SK-N-SH treated with all-trans-retinoic acid at 6 μM for 48 hours (cell line): Measurements from ENCODE around the gene DENND2C.

Experiments
- ATAC-seq: fragments of 200-7000 bp; cut with Tn5 transposase; 3 replicates; pipeline ENCODE4 v1.9.1; 2020; ENCODE audit warnings: mild to moderate bottlenecking, moderate library complexity
- BACH2 ChIP-seq: fragments of 250-450 bp; sonication (Bioruptor Pico); IDR thresholded peaks from 2 replicates; pipeline ENCODE4 v1.9.0; 2021; ENCODE audit warnings: mild to moderate bottlenecking, borderline replicate concordance
- CSDC2 ChIP-seq: fragments of 250-450 bp; sonication (Bioruptor Pico); IDR thresholded peaks from 2 replicates; pipeline ENCODE4 v1.5.0; 2020; ENCODE audit warnings: mild to moderate bottlenecking, moderate library complexity
- CSRNP3 ChIP-seq: fragments of 250-450 bp; sonication (Bioruptor Pico); IDR thresholded peaks from 2 replicates; pipeline ENCODE4 v1.5.1; 2021; ENCODE audit warnings: mild to moderate bottlenecking, moderate library complexity
- ESRRG ChIP-seq: fragments of 250-450 bp; sonication (Bioruptor Pico); IDR thresholded peaks from 2 replicates; pipeline ENCODE4 v1.6.1; 2021; ENCODE audit warnings: mild to moderate bottlenecking
- GLIS3 ChIP-seq: fragments of 250-450 bp; sonication (Bioruptor Pico); IDR thresholded peaks from 2 replicates; pipeline ENCODE4 v1.5.0; 2020; ENCODE audit warnings: mild to moderate bottlenecking, moderate library complexity
- ISL1 ChIP-seq: fragments of 250-450 bp; sonication (Bioruptor Pico); IDR thresholded peaks from 2 replicates; pipeline ENCODE4 v2.1.2; 2022; ENCODE audit warnings: mild to moderate bottlenecking, moderate library complexity
- OSR1 ChIP-seq: fragments of 250-450 bp; sonication (Bioruptor Pico); IDR thresholded peaks from 2 replicates; pipeline ENCODE4 v1.8.0; 2022; ENCODE audit warnings: moderate library complexity, mild to moderate bottlenecking, inconsistent platforms
- PPARA ChIP-seq: fragments of 250-450 bp; sonication (Bioruptor Pico); IDR thresholded peaks from 2 replicates; pipeline ENCODE4 v1.5.0; 2020; ENCODE audit warnings: mild to moderate bottlenecking, borderline replicate concordance
- RARB ChIP-seq: fragments of 250-450 bp; sonication (Bioruptor Pico); IDR thresholded peaks from 2 replicates; pipeline ENCODE4 v1.8.0; 2021; ENCODE audit warnings: mild to moderate bottlenecking, moderate library complexity
- SNAI2 ChIP-seq: fragments of 250-450 bp; sonication (Bioruptor Pico); IDR thresholded peaks from 2 replicates; pipeline ENCODE4 v1.5.0; 2020; ENCODE audit warnings: mild to moderate bottlenecking, moderate library complexity
- TCF4 ChIP-seq: fragments of 250-450 bp; sonication (Bioruptor Pico); IDR thresholded peaks from 2 replicates; pipeline ENCODE4 v1.8.0; 2021; ENCODE audit warnings: mild to moderate bottlenecking, moderate library complexity, borderline replicate concordance
- TOX ChIP-seq: fragments of 250-450 bp; sonication (Bioruptor Pico); IDR thresholded peaks from 2 replicates; pipeline ENCODE4 v1.8.0; 2021; ENCODE audit warnings: mild to moderate bottlenecking, moderate library complexity, borderline replicate concordance
- TSHZ2 ChIP-seq: fragments of 250-450 bp; sonication (Bioruptor Pico); IDR thresholded peaks from 2 replicates; pipeline ENCODE4 v1.5.0; 2020; ENCODE audit warnings: mild to moderate bottlenecking, moderate library complexity
- ZC3H10 ChIP-seq: fragments of 250-450 bp; sonication (Bioruptor Pico); IDR thresholded peaks from 2 replicates; pipeline ENCODE4 v1.5.1; 2021; ENCODE audit warnings: mild to moderate bottlenecking, moderate library complexity
- ZFP30 ChIP-seq: fragments of 450-650 bp; formaldehyde crosslinking; IDR thresholded peaks from 2 replicates; pipeline ENCODE4 v1.5.0; 2022; ENCODE audit warnings: mild to moderate bottlenecking, moderate library complexity
- ZNF565 ChIP-seq: fragments of 450-650 bp; formaldehyde crosslinking; conservative IDR thresholded peaks from 2 replicates; pipeline ENCODE4 v1.5.0; 2020; ENCODE audit warnings: low read depth, mild to moderate bottlenecking, moderate library complexity
- ZNF70 ChIP-seq: fragments of 450-650 bp; formaldehyde crosslinking; IDR thresholded peaks from 2 replicates; pipeline ENCODE4 v1.5.0; 2020; ENCODE audit warnings: mild to moderate bottlenecking, moderate library complexity
- TF ChIP-seq, protein P1 (sequence below): fragments of 250-450 bp; sonication (Bioruptor Pico); IDR thresholded peaks from 2 replicates; pipeline ENCODE4 v1.5.1; 2020; ENCODE audit warnings: low read depth, mild to moderate bottlenecking, moderate library complexity
- TF ChIP-seq, protein P2 (sequence below): fragments of 250-450 bp; sonication (Bioruptor Pico); IDR thresholded peaks from 2 replicates; pipeline ENCODE4 v1.8.0; 2021; ENCODE audit warnings: low read depth, mild to moderate bottlenecking, moderate library complexity, borderline replicate concordance

The DENND2C gene

GRCh38 chr1:114551400-114551799 is 118.4 kb downstream of the DENND2C start:
- TF ChIP-seq ESRRG (no peak), TCF4 (no peak), CSDC2 (CRISPR knock-in tag) (no peak), ZNF70 (CRISPR knock-in tag) (no peak), BACH2 (no peak), ZNF565 (CRISPR knock-in tag) (no peak), CSRNP3 (CRISPR knock-in tag) (no peak), ZFP30 (no peak), PPARA (CRISPR knock-in tag) (no peak), SNAI2 (CRISPR knock-in tag) (no peak), OSR1 (CRISPR knock-in tag) (no peak), TSHZ2 (CRISPR knock-in tag) (no peak), TOX (CRISPR knock-in tag) (no peak)
- TF ChIP-seq, protein P1, sequence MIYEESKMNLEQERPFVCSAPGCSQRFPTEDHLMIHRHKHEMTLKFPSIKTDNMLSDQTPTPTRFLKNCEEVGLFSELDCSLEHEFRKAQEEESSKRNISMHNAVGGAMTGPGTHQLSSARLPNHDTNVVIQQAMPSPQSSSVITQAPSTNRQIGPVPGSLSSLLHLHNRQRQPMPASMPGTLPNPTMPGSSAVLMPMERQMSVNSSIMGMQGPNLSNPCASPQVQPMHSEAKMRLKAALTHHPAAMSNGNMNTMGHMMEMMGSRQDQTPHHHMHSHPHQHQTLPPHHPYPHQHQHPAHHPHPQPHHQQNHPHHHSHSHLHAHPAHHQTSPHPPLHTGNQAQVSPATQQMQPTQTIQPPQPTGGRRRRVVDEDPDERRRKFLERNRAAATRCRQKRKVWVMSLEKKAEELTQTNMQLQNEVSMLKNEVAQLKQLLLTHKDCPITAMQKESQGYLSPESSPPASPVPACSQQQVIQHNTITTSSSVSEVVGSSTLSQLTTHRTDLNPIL (CRISPR knock-in tag): no peak

DNA sequence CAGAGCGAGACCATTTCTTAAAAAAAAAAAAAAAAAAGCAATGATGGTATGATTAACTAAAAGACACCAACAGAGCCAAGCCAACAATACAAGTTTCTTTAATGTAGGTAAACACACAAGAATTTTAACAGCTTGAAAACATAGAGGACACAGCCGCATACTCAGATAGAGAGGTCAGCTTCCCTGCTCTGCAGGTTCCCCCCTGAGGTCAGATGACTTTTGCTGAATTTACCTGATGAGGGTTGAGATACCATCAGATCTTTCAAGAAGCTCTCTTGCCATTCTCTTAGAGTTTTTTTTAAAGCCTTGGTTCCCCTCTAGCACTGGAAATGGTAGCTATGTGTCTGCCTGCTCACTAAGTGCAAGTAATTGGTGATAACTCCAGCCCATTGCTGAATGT is 119.5 kb downstream of the DENND2C start:
- TF ChIP-seq ZNF565 (CRISPR knock-in tag): no peak

More at GRCh38 chr1:114551400-114551799, 118.4 kb downstream of the DENND2C start:
- ATAC-seq: no peak

DNA sequence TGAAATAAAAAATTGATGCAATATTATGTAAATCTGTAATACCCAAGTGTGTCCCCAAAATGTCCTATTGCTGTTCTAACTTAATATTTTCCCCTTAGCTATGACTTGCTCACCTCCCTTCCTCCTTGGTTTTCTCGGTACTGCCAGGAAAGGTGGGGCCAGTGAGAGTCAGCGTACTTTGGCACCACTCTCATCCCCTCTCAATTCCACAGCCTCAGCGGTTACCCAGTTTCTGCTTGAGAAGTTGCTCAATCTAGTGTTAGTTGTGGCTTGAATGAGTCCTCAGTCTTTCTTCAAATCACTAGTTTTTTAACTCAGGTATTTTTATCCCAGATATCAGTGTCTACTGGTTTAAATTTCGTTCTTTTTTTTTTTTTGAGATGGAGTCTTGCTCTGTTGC is 120.7 kb downstream of the DENND2C start:
- TF ChIP-seq SNAI2 (CRISPR knock-in tag): no peak
- TF ChIP-seq GLIS3: no peak
- no peak for TF ChIP-seq PPARA (CRISPR knock-in tag)
- no peak for TF ChIP-seq CSDC2 (CRISPR knock-in tag)

More for the DNA sequence above, 119.5 kb downstream of the DENND2C start:
- ATAC-seq: no peak

GRCh38 chr1:114547076-114547475 is 122.8 kb downstream of the DENND2C start:
- TF ChIP-seq RARB (CRISPR knock-in tag) (no peak), ISL1 (CRISPR knock-in tag) (no peak), ZFP30 (no peak), BACH2 (no peak), ZNF70 (CRISPR knock-in tag) (no peak), ZNF565 (CRISPR knock-in tag) (no peak), ZC3H10 (CRISPR knock-in tag) (no peak), ESRRG (no peak)
- TF ChIP-seq, protein P2, sequence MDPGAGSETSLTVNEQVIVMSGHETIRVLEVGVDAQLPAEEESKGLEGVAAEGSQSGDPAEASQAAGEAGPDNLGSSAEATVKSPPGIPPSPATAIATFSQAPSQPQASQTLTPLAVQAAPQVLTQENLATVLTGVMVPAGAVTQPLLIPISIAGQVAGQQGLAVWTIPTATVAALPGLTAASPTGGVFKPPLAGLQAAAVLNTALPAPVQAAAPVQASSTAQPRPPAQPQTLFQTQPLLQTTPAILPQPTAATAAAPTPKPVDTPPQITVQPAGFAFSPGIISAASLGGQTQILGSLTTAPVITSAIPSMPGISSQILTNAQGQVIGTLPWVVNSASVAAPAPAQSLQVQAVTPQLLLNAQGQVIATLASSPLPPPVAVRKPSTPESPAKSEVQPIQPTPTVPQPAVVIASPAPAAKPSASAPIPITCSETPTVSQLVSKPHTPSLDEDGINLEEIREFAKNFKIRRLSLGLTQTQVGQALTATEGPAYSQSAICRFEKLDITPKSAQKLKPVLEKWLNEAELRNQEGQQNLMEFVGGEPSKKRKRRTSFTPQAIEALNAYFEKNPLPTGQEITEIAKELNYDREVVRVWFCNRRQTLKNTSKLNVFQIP (CRISPR knock-in tag): no peak
- TF ChIP-seq, protein P1 (CRISPR knock-in tag): no peak
- TF ChIP-seq, all 23 proteins: peak for 0
- ATAC-seq: no peak

More for the DNA sequence above, 120.7 kb downstream of the DENND2C start:
- ATAC-seq: no peak
